Measurements from ENCODE around the gene CLTCL1.
"Not testable (repeated sequence)": the region's sequence is repeated elsewhere in the genome, so short reads cannot be mapped to it uniquely, and the experiment has no call there.

The CLTCL1 gene

DNA sequence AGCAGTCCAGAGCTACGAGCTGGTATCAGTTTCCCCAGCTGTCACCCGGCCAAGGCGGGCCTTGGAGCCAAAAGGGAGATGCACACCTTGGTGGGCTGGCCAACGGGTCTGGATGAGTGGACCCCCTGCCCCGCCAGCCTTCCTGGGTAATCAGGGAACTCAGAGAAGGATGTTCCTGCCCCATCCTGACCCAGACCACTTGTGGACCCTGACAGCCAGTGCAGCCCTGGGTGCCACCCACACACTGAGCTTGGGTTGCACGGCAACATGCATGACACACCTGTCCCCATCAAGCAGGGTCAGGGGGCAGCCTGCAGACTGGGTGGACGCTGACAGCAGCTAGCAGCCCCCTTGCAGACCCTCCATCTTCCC is 121.6 kb downstream of the CLTCL1 start:
- Mint-ChIP-seq H3K36me3 (ENCODE audit: low read depth) (peaks cover 2% of the 10 kb centered on the region), H3K4me1 (ENCODE audit: low read depth) (peaks cover 23% of the 10 kb centered on the region), H3K27ac (no peak overlapping the region), H3K27me3 (ENCODE audit: low read depth) (peaks cover 39% of the 10 kb centered on the region), H3K4me3 (peak overlapping the region; percentile 94), H3K9me3 (no peaks in the 10 kb centered on the region)
- no peak for DNase-seq (ENCODE audit: low spot score)

DNA sequence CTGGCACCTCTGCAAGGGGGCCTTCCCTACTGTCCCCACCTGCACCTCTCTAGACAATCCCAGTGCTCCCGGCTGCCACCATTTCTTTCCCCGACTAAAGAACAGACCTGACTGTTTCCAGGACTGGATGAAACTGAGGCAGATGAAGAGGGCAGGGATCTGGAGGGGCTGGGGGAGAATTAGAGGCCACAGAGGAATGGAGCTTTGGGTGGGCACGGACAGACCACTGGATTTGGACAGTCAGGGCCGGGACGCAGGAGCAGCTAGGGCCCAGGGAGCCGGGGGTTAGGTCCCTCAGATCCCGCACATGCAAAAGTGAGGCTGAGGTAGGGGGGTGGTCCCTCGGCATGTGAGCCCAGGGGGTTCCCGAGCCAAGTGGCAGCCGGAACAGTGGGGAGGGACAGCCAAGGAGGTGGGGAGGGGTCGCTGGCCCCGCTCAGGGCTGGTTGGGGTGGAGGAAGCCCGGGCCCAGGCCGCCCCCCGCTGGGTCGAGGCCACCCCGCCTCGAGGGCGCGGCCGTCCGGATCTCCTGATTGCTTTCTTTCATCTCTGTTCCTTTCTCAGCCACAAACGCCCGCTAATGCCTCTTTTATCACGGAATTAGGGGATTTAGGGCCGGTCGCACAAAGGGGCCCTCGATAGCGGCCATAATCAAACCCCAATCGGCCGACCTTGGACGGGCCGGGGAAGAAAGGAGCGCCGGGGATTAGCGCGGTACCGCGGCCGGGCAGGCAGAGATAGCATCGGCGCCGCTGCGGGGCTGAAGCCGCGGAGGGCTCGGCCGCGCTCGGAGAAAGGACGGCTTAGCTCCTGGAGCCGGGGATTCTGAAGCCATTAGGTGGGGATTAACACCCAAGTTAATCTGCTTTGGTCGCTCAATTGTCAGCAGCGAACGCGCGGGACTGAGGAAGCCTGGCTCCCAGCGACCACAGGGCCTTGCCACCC is 122.2 kb downstream of the CLTCL1 start:
- H3K27ac Mint-ChIP-seq: no peak overlapping the region

DNA sequence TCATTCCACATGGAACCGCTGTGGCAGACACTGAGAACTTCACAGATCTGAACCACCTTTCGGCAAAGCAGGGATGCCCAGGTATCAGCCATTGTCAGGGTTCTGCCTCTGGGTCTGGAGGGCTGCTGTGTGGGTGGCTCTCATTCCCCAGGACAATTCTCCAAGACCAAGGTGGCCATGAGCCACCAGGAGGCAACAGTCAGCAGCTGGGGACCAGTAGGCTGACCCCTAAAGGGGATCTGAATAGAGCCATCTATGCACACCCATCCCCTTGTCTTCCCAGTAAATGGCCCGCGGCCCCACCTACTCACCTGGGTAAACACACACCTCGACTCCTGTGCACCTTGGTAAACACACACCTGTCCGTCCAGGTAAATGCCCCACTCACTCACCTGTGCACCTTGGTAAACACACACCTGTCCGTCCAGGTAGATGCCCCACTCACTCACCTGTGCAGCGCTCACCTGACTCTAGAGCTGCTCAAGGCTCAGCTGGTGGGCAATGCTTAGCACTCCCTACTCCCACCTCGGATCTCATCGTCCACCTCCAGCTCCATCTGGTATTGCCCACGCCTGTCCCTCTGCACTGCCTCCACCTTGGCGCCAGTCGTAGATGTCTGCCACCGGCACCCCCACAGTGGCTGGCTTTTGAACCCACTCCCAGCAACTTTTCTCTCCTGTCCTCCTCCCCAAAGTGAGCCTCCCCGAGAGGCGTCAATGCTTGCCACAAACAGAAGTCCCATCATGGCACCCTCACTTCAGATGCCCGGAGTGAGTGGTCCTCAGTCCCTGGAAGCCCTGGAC is 123.2 kb downstream of the CLTCL1 start:
- no peak for DNase-seq (ENCODE audit: low spot score)
- H3K4me1 Mint-ChIP-seq (ENCODE audit: low read depth): peaks cover 20% of the 10 kb centered on the region
- H3K27me3 Mint-ChIP-seq (ENCODE audit: low read depth): peaks cover 39% of the 10 kb centered on the region
- H3K9me3 Mint-ChIP-seq: no peaks in the 10 kb centered on the region
- peaks cover 2% of the 10 kb centered on the region for H3K36me3 Mint-ChIP-seq (ENCODE audit: low read depth)
- H3K4me3 Mint-ChIP-seq: no peak overlapping the region
- H3K27ac Mint-ChIP-seq: no peak overlapping the region

More for the DNA sequence above, 122.2 kb downstream of the CLTCL1 start:
- peak overlapping the region; percentile 49 for H3K4me3 Mint-ChIP-seq
- H3K36me3 Mint-ChIP-seq (ENCODE audit: low read depth): peaks cover 2% of the 10 kb centered on the region
- DNase-seq (ENCODE audit: low spot score): no peak
- H3K27me3 Mint-ChIP-seq (ENCODE audit: low read depth): peaks cover 39% of the 10 kb centered on the region
- H3K9me3 Mint-ChIP-seq: no peaks in the 10 kb centered on the region
- peaks cover 23% of the 10 kb centered on the region for H3K4me1 Mint-ChIP-seq (ENCODE audit: low read depth)

DNA sequence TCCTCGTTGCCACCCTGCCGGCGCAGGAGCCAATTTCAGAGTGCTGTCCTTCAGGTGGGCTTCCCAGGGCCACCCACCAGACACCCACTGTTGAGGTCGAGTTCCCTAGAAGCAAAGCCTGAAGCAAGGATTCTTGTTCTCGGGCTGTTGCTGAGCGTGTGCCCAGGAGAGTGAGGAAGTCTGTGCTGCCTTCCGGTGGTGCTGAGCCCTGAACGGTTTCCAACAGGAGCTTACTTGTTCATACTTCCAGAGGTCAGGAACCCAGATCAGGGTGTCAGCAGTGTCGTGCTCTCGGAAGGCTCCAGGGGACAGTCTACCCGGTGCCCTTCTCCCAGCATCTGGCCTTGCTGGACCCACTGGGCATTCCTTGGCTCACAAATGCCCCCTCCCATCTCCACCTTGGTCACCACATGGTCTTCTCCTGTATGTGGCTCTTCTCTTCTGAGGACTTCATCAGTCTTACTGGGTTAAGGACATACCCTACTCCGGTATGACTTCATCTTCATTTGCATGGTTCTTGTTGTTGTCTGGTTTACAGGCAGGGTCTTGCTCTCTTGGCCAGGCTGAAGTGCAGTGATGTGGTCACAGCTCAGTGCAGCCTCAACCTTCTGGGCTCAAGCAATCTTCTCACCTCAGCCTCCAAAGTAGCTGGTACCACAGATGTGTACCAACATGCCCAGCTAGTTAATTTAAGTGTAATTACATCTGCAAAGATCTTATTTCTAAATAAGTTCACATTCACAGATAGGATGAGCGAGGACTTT is 124.2 kb downstream of the CLTCL1 start:
- peaks cover 39% of the 10 kb centered on the region for H3K27me3 Mint-ChIP-seq (ENCODE audit: low read depth)
- no peak overlapping the region for H3K4me3 Mint-ChIP-seq
- no peak for DNase-seq (ENCODE audit: low spot score)
- peaks cover 13% of the 10 kb centered on the region for H3K4me1 Mint-ChIP-seq (ENCODE audit: low read depth)
- H3K36me3 Mint-ChIP-seq (ENCODE audit: low read depth): peaks cover 2% of the 10 kb centered on the region
- no peak overlapping the region for H3K27ac Mint-ChIP-seq
- H3K9me3 Mint-ChIP-seq: no peaks in the 10 kb centered on the region

DNA sequence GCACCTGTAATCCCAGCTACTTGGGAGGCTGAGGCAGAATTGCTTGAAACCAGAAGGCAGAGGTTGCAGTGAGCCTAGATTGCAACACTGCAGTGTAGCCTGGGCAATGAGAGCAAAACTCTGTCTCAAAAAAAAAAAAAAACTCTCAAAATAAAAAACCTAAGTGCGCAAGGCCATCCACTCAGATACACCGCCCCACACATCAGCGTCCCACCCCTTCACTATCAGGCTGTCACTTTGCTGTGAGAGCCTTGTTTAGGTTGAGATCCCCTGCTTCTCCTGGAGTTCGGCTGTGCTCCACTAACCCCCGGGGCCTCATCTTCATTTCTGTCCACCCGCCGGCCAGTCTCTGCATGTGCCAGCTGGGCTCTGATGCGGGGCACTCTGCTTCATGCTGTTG is 125.1 kb downstream of the CLTCL1 start:
- Mint-ChIP-seq H3K4me1 (ENCODE audit: low read depth) (peaks cover 10% of the 10 kb centered on the region), H3K4me3 (no peak overlapping the region), H3K27me3 (ENCODE audit: low read depth) (peaks cover 39% of the 10 kb centered on the region), H3K9me3 (no peaks in the 10 kb centered on the region), H3K27ac (no peak overlapping the region), H3K36me3 (ENCODE audit: low read depth) (no peaks in the 10 kb centered on the region)
- no peak for DNase-seq (ENCODE audit: low spot score)

DNA sequence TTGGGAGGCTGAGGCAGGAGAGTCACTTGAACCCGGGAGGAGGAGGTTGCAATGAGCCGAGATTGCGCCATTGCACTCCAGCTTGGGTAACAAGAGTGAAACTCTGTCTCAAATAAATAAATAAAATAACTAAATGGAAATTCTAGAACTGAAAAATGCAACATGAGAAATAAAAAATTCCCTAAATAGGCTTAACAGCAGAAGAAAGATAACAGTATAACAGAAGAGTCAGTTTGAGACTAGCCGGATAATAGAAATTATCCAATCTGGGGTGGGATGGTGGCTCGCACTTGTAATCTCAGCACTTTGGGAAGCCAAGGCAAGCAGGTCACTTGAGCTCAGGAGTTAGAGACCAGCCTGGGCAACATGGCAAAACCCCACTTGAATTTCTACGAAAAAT is 127.1 kb downstream of the CLTCL1 start:
- Mint-ChIP-seq H3K27me3 (ENCODE audit: low read depth) (peaks cover 30% of the 10 kb centered on the region), H3K4me3 (no peak overlapping the region), H3K36me3 (ENCODE audit: low read depth) (no peaks in the 10 kb centered on the region), H3K27ac (no peak overlapping the region), H3K4me1 (ENCODE audit: low read depth) (peaks cover 2% of the 10 kb centered on the region), H3K9me3 (no peaks in the 10 kb centered on the region)
- no peak for DNase-seq (ENCODE audit: low spot score)

DNA sequence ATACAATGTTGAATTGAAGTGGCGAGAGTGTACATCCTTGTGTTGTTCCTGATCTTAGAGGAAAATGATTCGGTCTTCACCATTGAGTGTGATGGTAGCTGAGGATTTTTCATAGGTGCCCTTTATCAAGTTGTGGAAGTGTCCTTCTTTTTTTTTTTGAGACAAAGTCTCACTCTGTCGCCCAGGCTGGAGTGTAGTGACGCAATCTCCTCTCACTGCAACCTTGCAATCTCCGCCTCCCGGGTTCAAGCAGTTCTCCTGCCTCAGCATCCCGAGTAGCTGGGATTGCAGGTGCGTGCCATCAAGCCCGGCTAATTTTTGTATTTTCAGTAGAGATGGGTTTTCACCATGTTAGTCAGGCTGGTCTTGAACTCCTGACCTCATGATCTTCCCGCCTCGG is 132.9 kb downstream of the CLTCL1 start:
- H3K36me3 Mint-ChIP-seq (ENCODE audit: low read depth); H3K27me3 Mint-ChIP-seq (ENCODE audit: low read depth); DNase-seq (ENCODE audit: low spot score); H3K9me3 Mint-ChIP-seq; H3K4me3 Mint-ChIP-seq; H3K27ac Mint-ChIP-seq; H3K4me1 Mint-ChIP-seq (ENCODE audit: low read depth): not testable (repeated sequence)

DNA sequence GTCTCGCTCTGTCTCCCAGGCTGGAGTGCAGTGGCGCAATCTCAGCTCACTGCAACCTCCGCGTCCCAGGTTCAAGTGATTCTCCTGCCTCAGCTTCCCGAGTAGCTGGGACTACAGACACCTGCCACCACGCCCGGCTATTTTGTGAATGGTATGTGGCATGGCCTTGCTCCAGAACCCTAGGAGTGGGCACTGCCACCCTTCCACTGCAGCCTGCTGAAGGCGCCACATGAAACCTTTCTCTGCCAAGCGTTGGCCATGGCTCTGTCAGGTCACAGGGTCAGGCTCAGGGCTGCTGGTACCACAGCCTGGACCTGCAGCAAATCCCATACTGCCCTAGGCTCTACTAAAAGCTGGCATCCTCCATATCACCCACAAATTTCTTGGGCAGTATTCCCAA is 135.4 kb downstream of the CLTCL1 start:
- H3K36me3 Mint-ChIP-seq (ENCODE audit: low read depth); H3K27ac Mint-ChIP-seq; H3K9me3 Mint-ChIP-seq; DNase-seq (ENCODE audit: low spot score); H3K4me1 Mint-ChIP-seq (ENCODE audit: low read depth); H3K4me3 Mint-ChIP-seq: not testable (repeated sequence)
- peaks cover 30% of the 10 kb centered on the region for H3K27me3 Mint-ChIP-seq (ENCODE audit: low read depth)

DNA sequence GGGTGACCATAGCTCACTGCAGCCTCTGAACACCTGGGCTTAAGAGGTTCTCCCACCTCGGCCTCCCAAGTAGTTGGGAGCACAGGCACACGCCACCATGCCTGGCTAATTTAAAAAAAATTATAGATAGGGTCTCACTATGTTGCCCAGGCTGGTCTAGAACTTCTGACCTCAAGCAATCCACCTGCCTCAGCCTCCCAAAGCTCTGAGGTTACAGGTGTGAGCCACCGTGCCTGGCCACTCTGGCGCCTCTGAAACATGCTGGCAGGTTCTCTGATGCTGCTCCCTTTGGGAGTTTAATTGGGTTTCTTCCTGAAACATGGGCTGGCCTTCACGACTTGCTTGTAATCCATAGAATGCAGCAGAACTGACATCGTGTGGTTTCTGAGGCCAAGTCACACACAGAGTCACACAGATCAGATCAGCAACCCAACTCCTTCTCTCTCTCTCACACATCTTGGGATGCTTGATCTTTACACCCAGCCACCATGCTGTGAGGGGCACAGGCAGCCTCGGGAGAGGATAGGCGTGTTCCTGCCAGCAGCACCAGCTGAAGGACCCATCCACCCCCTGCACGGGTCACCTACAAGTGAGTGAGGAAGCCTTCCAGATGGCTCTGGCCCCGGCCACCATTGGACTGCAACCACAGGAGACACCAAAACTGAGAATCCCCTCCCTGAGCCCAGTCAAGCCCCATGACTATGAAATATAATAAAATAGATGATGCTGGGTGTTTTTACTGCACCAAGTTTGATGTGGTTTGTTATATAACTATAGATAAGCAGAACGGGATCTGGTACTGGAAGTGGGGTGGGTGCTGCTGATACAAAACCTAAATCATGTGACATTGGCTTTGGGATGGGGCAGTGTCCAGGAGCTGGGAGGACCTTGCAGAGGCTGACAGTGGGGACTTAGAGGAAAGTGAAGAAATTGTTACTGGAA is 138.3 kb downstream of the CLTCL1 start:
- no peaks in the 10 kb centered on the region for H3K9me3 Mint-ChIP-seq
- H3K4me3 Mint-ChIP-seq: no peak overlapping the region
- peaks cover 45% of the 10 kb centered on the region for H3K27me3 Mint-ChIP-seq (ENCODE audit: low read depth)
- no peak for DNase-seq (ENCODE audit: low spot score)
- H3K27ac Mint-ChIP-seq: no peak overlapping the region
- H3K4me1 Mint-ChIP-seq (ENCODE audit: low read depth): peaks cover 3% of the 10 kb centered on the region
- H3K36me3 Mint-ChIP-seq (ENCODE audit: low read depth): no peaks in the 10 kb centered on the region

DNA sequence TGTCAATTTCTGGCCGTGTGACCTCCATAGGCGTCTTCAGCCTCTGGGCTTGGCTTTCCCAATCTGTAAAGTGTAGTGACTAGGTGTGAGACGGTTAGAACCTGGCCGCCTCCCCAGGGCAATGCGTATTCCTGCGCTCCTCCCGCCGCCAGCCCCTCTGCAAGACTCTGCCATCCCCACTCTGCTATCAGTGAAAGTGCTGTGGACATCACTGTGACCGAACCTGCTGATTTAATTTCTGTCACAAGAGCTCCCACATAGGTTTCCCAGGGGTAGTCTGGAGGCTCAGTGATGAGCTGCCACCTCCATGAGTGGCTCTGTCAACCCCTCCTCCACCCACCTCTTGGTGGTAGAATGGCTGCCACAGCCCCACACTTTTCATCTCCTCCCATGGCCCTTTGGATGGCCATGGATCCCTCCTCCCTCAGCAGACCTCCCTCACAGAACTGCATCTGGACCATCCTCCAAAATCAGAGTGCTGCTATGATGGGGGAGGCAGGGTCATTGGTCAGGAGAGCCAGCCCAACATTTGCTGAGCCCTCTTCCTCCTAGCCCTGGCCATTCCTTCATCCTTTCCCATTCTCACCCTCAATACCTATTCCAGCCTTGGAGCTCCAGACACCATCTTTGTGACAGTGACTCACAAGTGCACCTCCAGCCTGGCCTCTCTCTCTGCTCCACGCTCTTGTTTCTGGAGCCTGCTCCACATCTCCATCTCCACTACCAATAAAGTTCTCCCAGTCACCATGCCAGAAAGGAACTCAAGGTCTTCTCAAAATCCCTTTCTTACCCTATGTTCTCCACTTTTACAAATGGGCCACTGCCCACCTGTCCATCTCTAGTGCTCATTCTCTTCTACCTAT is 140.0 kb downstream of the CLTCL1 start:
- Mint-ChIP-seq H3K4me3 (peak overlapping the region; percentile 69), H3K9me3 (no peaks in the 10 kb centered on the region), H3K36me3 (ENCODE audit: low read depth) (no peaks in the 10 kb centered on the region), H3K4me1 (ENCODE audit: low read depth) (peaks cover 3% of the 10 kb centered on the region), H3K27ac (no peak overlapping the region), H3K27me3 (ENCODE audit: low read depth) (peaks cover 61% of the 10 kb centered on the region)
- no peak for DNase-seq (ENCODE audit: low spot score)

DNA sequence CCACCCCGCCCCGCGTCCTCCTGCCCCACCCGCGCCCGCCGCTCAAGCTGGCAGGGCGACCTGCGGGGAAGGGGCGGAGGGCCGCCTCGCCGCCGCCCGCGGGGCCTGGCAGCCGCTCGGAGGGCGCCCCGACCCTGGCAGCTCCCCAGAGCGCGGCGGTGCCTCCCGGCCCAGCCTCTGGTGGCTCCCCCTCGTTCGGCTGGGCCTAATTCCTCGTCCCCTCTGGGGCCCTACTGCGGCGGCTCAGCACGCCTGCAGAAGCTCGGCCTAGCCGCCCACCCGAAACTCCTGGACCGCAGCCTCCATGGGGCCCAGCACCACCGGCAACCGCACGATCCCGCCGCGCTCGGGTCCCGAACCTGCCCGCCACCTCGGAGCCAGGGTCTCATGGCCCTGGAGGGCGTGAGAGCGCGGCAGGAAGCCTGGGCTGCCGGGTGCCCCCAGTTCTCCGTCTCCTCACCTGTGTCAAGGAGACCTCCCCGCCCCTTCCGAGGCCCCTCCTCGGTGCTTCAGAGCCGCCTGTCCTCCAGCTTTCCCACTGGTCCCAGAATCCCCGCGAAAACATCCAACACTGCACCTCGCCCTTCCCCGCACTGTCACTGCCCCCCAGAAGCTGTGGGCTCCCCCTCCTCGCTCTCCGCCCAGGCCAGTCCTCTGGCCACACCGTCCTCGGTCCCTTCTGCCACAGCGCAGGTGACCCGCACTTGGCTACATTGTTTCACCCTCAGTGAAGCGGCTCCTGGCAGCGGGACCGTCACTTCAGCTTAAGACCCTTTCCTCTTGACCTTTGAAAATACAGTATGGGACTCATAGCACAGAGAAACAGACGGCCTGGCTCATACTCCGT is 140.8 kb downstream of the CLTCL1 start:
- H3K36me3 Mint-ChIP-seq (ENCODE audit: low read depth): no peaks in the 10 kb centered on the region
- peak overlapping the region; percentile 69 for H3K4me3 Mint-ChIP-seq
- peaks cover 59% of the 10 kb centered on the region for H3K27me3 Mint-ChIP-seq (ENCODE audit: low read depth)

DNA sequence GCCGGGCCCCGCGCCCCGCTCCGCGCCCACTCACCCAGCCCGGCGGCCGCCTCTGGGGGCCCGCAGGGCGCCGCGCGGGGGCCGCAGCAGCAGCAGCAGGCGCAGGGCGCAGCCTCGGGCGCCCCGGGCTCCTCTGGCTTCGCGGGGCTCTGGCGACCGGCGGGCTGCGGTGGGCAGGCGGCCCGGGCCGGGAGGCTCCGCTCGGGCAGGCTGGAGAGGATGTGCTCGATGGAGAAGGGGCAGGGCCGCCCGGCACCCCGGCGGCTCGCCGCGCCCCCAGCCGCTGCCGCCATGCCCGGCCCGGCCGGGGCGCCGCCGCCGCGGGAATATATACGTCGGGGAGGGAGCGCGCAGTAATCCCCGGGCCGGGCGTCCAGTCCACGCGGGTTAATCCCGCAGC is 141.5 kb downstream of the CLTCL1 start, which contains the start of gene GSC2:
GSC2 (minus strand) TSS at position 302 of the 400 bp plus-strand sequence; CDS start at position 293, 9 bp downstream.
- Mint-ChIP-seq H3K27me3 (ENCODE audit: low read depth) (peaks cover 58% of the 10 kb centered on the region), H3K27ac (no peak within 1 kb of the TSS), H3K36me3 (ENCODE audit: low read depth) (no peaks in the 10 kb centered on the region), H3K9me3 (no peaks in the 10 kb centered on the region), H3K4me3 (peak within 1 kb of the TSS; percentile 69), H3K4me1 (ENCODE audit: low read depth) (peaks cover 3% of the 10 kb centered on the region)
- no peak for DNase-seq (ENCODE audit: low spot score)

More for the DNA sequence above, 140.8 kb downstream of the CLTCL1 start:
- no peaks in the 10 kb centered on the region for H3K9me3 Mint-ChIP-seq
- no peak overlapping the region for H3K27ac Mint-ChIP-seq
- H3K4me1 Mint-ChIP-seq (ENCODE audit: low read depth): peaks cover 3% of the 10 kb centered on the region
- no peak for DNase-seq (ENCODE audit: low spot score)
